Fibroblast of skin of back (primary cell): ENCODE data around the gene TGFBR3.

Source experiments
- DNase-seq: peaks from one replicate; pipeline ENCODE4 v3.0.0-alpha.2; 2013

Gene TGFBR3

GRCh38 chr1:91754816-91755580, 131.0 kb downstream of the TGFBR3 start:
- DNase-seq, result no peak

DNA sequence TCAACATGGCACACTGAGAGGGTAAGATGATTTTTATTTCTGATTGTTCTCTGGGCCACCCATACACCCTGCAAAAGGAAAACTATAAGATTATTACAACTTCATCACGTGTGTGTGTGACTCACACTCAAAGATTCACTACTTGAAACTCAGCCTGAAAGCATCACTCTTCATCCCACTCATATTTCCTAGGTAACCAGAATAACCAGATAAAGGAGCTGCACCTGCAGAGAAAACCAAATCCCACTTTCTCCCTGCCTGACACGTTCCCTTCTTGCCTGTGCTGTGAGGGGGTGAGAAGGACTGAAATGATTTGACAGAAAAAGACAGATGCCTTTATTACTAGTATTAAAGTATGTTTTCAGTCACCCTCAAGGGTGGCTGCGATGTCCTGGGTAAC, 131.6 kb downstream of the TGFBR3 start:
- DNase-seq, result peak; percentile 40

- peak; percentile 28 for DNase-seq
Observed at GRCh38 chr1:91753878-91754277, 132.1 kb downstream of the TGFBR3 start.

- no peak for DNase-seq
Observed at GRCh38 chr1:91752324-91752723, 133.6 kb downstream of the TGFBR3 start.

- peak; percentile 69 for DNase-seq
Observed at GRCh38 chr1:91751275-91751674, 134.7 kb downstream of the TGFBR3 start.

DNA sequence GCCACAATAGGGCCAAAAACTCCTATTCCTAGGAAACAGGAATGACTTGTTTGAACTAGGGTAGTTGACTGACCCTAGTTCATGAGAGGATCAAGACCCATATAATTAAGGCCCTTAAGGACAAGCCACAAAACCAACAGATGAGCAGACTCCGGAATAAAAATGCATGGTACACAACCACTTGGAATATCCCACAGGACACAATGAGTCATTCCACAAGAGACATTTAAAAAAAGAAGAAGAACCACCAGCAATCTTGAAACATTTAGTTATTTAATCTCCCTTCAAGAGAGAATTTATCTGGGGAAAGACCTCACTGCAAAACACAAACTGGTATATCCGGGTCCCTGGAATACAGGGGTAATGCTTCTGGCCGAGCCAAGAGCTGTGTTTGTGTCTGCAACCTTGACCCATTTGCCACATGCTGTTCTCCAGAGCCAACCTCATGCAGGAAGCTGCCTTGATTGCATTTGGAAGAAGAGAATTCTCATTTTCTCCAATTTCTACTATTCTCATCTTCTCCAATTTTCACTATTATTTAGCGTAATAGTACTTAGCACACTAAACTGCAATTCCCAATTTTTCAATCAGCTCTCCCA, 135.5 kb downstream of the TGFBR3 start:
- peak; percentile 74 for DNase-seq

DNA sequence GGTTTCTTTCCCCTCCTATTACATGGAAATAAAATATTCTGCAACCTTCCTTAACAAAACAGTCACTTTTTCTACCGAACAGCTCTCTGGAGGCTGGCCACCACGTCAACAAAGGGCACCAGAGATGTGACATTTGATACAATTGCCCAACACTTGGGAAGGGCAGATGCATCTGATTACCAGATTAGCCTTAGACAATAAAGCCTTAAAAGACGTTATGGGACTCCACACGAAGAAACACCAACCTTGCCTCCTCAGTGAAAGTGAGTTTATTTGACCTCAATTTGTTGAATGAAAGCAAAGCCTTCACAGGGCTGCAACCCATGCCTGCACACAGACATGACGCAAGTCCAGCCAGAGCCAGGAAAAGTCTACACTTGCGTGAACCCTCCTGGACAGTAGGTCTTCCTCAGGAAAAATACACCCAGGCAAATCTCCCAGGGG, 136.1 kb downstream of the TGFBR3 start:
- no peak for DNase-seq

DNA sequence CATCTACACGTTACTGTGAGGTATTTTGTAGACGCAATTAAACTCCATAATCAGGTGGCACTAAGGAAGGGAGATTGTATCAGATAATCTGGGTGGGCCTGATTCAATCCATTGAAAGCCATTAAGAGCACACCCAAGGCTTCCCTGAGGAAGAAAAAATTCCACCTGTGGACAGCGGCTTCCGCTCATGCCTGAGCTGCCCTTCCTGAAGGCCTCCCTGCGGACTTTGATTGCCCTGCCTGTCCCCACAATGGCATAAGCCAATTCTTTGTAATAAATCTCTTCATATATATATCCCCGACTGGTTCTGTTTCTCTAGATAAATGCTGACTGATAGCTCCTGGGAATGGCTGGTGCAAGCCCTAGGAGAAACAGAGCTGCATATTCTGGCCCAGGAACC, 138.3 kb downstream of the TGFBR3 start:
- no peak for DNase-seq

GRCh38 chr1:91746728-91747338, 139.1 kb downstream of the TGFBR3 start:
- DNase-seq, result no peak

- DNase-seq, result peak; percentile 26
Observed at GRCh38 chr1:91745640-91746373, 140.1 kb downstream of the TGFBR3 start.

DNA sequence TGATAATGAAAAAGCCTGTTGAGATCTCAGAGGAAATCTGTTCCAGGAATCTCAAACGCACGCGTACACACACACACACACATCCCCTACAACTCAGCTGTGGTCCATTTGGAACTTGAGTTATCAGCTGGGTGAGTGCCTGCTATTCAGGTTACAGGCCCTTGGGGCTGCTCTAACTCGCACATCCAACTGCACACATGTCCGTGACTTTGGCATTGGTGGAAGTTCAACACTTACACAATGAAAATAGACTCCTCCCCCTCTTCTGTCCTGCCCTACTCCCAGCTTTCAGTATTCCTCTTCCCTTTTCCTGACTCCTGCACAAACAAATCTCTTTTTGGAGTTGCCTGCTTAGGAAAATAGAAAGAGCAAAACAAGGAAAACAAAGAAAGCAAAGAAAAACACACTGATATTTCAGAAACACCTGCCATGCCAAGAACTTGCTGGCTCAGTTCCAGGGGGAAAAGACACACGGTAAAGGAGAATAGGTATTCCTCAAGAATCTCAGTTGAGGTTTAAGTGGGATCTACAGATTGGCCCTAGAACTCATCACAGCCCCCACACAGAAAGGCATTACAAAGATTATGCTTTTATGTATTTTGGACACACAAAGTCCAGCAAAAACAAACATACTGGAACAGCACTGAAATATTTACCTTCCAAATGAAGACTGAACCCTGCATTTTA, 140.9 kb downstream of the TGFBR3 start:
- DNase-seq, result no peak

DNA sequence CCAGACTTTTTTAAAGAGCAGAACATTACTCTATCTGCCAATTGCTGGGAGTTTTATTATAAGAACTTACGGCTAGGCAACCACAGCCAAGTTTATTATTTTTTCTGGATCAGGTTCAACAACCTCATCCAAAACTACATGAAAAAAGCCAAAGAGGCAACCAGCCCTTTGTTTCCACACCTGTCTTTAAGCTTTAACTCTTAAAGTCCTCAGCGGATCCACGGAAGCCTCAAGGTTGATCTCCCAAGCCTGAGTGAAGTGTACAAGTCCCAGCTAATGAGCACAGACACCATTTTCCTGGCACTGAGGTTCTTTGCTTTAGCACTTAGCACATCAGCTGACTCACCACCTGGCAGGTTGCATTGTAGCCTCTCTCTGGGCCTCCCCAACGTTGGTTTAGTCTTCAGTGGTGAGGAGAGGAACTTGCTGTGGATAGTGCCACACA, 143.1 kb downstream of the TGFBR3 start:
- DNase-seq, result peak; percentile 21

- DNase-seq, result no peak
Observed at GRCh38 chr1:91741906-91742305, 144.0 kb downstream of the TGFBR3 start.

DNA sequence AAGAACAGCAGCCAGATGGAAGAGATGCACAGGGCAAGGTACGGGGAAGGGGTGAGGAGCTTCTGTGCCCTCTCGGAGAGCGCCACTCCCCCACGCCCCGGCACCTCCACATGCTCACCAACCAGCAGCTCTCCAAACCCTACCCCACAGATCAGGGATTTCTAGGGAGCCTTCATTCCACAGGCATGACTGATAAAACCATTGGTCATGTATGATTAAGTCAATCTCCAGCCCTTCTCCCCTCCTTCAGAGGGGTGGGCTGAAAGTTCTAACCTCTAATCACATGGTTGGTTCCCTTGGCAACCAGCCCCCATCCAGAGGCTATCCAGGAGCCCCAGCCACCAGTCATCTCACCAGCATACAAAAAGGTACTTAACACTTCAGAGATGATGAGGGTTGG, 144.7 kb downstream of the TGFBR3 start:
- peak; percentile 69 for DNase-seq

- no peak for DNase-seq
Observed at GRCh38 chr1:91737650-91738049, 148.3 kb downstream of the TGFBR3 start.

GRCh38 chr1:91736715-91737615, 149.0 kb downstream of the TGFBR3 start:
- peak; percentile 94 for DNase-seq

DNA sequence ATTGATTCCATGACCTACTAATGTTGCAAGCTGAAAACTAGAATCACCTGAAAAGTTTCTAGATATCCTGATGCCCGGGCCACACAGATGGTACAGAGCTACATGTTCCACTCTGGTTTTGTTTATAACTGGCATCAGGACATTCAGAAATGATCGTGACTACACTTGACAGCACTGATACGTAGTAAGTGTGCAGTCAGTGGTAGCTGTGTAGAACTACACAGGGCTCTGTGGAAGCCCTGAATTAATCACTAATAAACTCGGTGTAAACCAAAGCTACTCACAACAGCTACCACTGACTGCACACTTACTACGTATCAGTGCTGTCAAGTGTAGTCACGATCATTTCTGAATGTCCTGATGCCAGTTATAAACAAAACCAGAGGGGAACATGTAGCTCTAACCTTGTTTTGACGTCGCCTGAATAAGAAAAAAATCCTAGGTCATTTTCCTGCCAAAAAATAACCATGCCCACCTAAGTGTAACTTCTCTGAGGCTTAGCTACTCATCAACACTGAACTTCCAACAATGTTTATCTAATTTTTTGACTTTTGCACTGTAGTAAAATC, 149.7 kb downstream of the TGFBR3 start:
- no peak for DNase-seq

DNA sequence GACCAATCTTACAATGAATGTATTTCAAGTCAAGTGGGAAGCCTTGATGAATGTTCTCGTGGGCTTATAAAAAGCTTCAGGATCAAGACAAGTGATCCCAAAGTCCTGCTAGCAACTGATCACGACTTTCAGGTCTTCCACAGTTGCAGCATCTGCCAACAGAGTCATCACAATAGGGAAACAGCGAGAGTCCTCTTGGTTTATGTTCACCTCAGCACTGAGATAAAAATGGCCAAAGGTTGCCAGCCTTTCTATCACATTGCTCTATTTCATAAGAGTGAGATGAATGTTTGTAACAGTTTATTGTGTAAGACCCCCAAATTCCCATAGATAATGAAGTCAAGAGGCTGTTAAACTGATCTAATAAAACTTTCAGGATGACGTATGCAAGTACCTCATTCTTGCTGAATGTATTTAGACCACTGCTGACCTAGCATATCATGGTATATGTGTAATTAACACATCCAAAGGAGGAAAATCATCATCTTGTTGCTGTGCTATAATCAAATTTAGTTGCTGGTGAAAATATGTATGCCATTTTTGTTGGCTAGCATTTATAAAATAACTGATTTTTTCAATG, 150.6 kb downstream of the TGFBR3 start:
- DNase-seq, result no peak

GRCh38 chr1:91734761-91735160, 151.2 kb downstream of the TGFBR3 start:
- DNase-seq, result no peak

GRCh38 chr1:91733108-91733710, 152.7 kb downstream of the TGFBR3 start:
- no peak for DNase-seq
